ENCODE results near the gene NMRAL1. TPM values are rescaled to one million over a fixed set of nuclear protein-coding genes. Genes with fewer than 3 reads are reported as not detected.

NMRAL1 gene
- total RNA-seq, 5 donors from 2014 or later (not counting 1 experiment from before 2014, with no cell fraction given): 50.1 to 79.1 (median 62.1) TPM

DNA sequence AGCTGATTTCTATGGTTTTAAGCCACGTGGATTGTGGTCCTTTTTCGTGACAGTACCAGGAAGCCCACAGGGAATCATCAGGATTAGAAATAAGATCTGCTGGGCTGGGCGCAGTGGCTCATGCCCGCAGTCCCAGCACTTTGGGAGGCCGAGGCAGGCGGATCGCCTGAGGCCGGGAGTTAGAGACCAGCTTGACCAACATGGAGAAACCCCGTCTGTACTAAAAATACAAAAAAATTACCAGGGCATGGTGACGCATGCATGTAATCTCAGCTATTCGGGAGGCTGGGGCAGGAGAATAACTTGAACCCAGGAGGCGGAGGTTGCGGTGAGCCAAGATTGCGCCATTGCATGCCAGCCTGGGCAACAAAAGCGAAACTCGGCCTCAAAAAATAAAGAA, 6.5 kb downstream of the NMRAL1 start:
- Histone ChIP-seq H3K36me3 (ENCODE audit: control insufficient read depth in 2 of 2, extremely low read depth in 1 of 2, insufficient read depth in 1 of 2, low read length in 1 of 2) (peaks cover 13 to 39% of the 10 kb centered on the region in 2 donors), H3K4me1 (ENCODE audit: control insufficient read depth in 1 of 2, extremely low read depth in 1 of 2, insufficient read depth in 2 of 2, low read length in 2 of 2) (peaks cover 3 to 48% of the 10 kb centered on the region in 2 experiments), H3K27ac (ENCODE audit: low read length) (no peak overlapping the region), H3K4me3 (ENCODE audit: control insufficient read depth in 1 of 2, extremely low read depth in 1 of 2, low read length in 1 of 2) (no peak overlapping the region), H3K27me3 (replicated peaks in 1 of 2; ENCODE audit: control insufficient read depth in 2 of 2, extremely low read depth in 1 of 2, insufficient read depth in 2 of 2, low read length in 1 of 2) (no peaks in the 10 kb centered on the region), H3K9me3 (no peaks in the 10 kb centered on the region)
- POLR2A ChIA-PET: interaction anchor here (0.6 to 0.7 kb wide), 2 partner anchors 31 to 266 kb away, joined by 3 read pairs; partner anchors contain the start of gene ANKS3 (in 1 of the 2)
- no peak for ATAC-seq (replicated peaks in 1 of 4)
- no peak overlapping the region for H3K27ac Mint-ChIP-seq
- DNase-seq: no peak
- H3K27me3 Mint-ChIP-seq: no peaks in the 10 kb centered on the region
- no peak overlapping the region for H3K4me3 Mint-ChIP-seq
- 99% methylated on average over 16 of the region's 16 CpGs for WGBS (ENCODE audit: insufficient coverage)
- CTCF ChIA-PET: no interaction called here
- peaks cover 29% of the 10 kb centered on the region for H3K36me3 Mint-ChIP-seq
- no peaks in the 10 kb centered on the region for H3K9me3 Mint-ChIP-seq
- H3K4me1 Mint-ChIP-seq: peaks cover 19 to 28% (median 25%) of the 10 kb centered on the region in 3 donors

GRCh38 chr16:4465977-4466779, 8.2 kb downstream of the NMRAL1 start:
- H3K36me3 Mint-ChIP-seq: peaks cover 26% of the 10 kb centered on the region
- peak overlapping the region in 2 of 3 donors; percentile 38 to 47 for H3K4me3 Mint-ChIP-seq
- H3K9me3 Mint-ChIP-seq: no peaks in the 10 kb centered on the region
- peaks cover 15 to 24% (median 20%) of the 10 kb centered on the region in 3 donors for H3K4me1 Mint-ChIP-seq
- CTCF ChIA-PET: interaction anchor here in 1 of 2 donors (0.8 to 1.2 kb wide), 4 partner anchors 10 to 150 kb away, joined by 3 to 5 read pairs (median 4); partner anchors contain the start of gene HMOX2
- Histone ChIP-seq H3K4me3 (ENCODE audit: control insufficient read depth in 1 of 2, extremely low read depth in 1 of 2, low read length in 1 of 2) (no peak overlapping the region), H3K27me3 (replicated peaks in 1 of 2; ENCODE audit: control insufficient read depth in 2 of 2, extremely low read depth in 1 of 2, insufficient read depth in 2 of 2, low read length in 1 of 2) (no peaks in the 10 kb centered on the region), H3K9me3 (no peaks in the 10 kb centered on the region), H3K27ac (ENCODE audit: low read length) (peak overlapping the region; percentile 83), H3K36me3 (ENCODE audit: control insufficient read depth in 2 of 2, extremely low read depth in 1 of 2, insufficient read depth in 1 of 2, low read length in 1 of 2) (peaks cover 18 to 54% of the 10 kb centered on the region in 2 donors), H3K4me1 (ENCODE audit: control insufficient read depth in 1 of 2, extremely low read depth in 1 of 2, insufficient read depth in 2 of 2, low read length in 2 of 2) (peaks cover 3 to 48% of the 10 kb centered on the region in 2 experiments)
- peak overlapping the region; percentile 84 to 86 for H3K27ac Mint-ChIP-seq
- POLR2A ChIA-PET: interaction anchor here (0.5 to 1.0 kb wide), 3 partner anchors 39 to 770 kb away, joined by 3 to 4 read pairs (median 3); no protein-coding TSS in a partner anchor
- H3K27me3 Mint-ChIP-seq: no peaks in the 10 kb centered on the region
- peak; percentile 30 to 84 (median 59) for DNase-seq
- whole genome bisulfite sequencing (ENCODE audit: insufficient coverage): 61% methylated on average over 14 of the region's 32 CpGs
- peak; percentile 80 to 94 (median 84) for ATAC-seq (replicated peaks in 1 of 4)

DNA sequence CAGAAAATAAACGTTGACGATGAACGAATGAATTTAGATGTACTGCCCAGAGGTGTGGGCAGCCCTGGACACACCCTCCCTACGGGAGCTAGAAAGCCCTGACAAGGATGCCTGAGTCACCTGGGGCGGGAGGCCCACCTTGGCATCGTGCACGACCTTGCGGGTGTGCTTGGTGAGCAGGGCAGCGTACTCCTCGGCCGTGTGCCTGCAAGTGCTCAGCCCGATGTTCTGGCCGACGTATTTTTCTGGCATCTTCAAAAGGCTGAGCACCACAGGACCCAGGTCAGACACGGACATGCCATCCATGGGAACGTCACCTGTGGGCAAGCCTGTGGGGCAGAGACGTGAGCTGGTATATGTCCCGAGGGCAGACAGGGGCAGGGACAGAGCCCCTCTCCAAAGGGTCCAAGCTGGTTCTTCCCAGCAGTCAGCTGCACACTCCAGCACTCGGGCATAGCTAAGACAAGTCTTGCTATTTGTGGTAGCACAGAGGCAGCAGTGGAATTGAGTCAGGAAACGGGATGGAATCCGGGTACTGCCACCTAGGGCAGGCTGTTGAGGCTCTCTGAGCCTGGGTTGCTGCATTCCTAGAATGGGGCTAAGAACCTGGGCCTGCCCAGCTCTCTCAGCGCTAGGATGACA, 10.8 kb downstream of the NMRAL1 start:
- no peak for ATAC-seq (replicated peaks in 1 of 4)
- H3K9me3 Mint-ChIP-seq: no peaks in the 10 kb centered on the region
- H3K36me3 ChIP-seq (ENCODE audit: control insufficient read depth in 2 of 2, extremely low read depth in 1 of 2, insufficient read depth in 1 of 2, low read length in 1 of 2): peaks cover 18 to 48% of the 10 kb centered on the region in 2 donors
- DNase-seq: no peak
- WGBS (ENCODE audit: insufficient coverage): 94% methylated on average over 22 of the region's 22 CpGs
- POLR2A ChIA-PET: no interaction called here
- H3K27ac ChIP-seq (ENCODE audit: low read length): no peak overlapping the region
- H3K27me3 ChIP-seq (replicated peaks in 1 of 2; ENCODE audit: control insufficient read depth in 2 of 2, extremely low read depth in 1 of 2, insufficient read depth in 2 of 2, low read length in 1 of 2): no peaks in the 10 kb centered on the region
- H3K9me3 ChIP-seq: no peaks in the 10 kb centered on the region
- H3K27ac Mint-ChIP-seq: no peak overlapping the region
- no peak overlapping the region for H3K4me3 ChIP-seq (ENCODE audit: control insufficient read depth in 1 of 2, extremely low read depth in 1 of 2, low read length in 1 of 2)
- peaks cover 29 to 40% (median 35%) of the 10 kb centered on the region in 3 donors for H3K4me1 Mint-ChIP-seq
- H3K4me3 Mint-ChIP-seq: no peak overlapping the region
- no peaks in the 10 kb centered on the region for H3K27me3 Mint-ChIP-seq
- peaks cover 22% of the 10 kb centered on the region for H3K36me3 Mint-ChIP-seq
- CTCF ChIA-PET: no interaction called here
- peaks cover 3 to 61% of the 10 kb centered on the region in 2 experiments for H3K4me1 ChIP-seq (ENCODE audit: control insufficient read depth in 1 of 2, extremely low read depth in 1 of 2, insufficient read depth in 2 of 2, low read length in 2 of 2)

GRCh38 chr16:4461250-4462085, 13.0 kb downstream of the NMRAL1 start:
- no peaks in the 10 kb centered on the region for H3K9me3 Mint-ChIP-seq
- no peak overlapping the region for H3K27ac ChIP-seq (ENCODE audit: low read length)
- H3K27ac Mint-ChIP-seq: peak overlapping the region; percentile 34 to 72
- H3K27me3 ChIP-seq (replicated peaks in 1 of 2; ENCODE audit: control insufficient read depth in 2 of 2, extremely low read depth in 1 of 2, insufficient read depth in 2 of 2, low read length in 1 of 2): no peaks in the 10 kb centered on the region
- H3K4me3 Mint-ChIP-seq: no peak overlapping the region
- no peaks in the 10 kb centered on the region for H3K9me3 ChIP-seq
- H3K36me3 Mint-ChIP-seq: peaks cover 20% of the 10 kb centered on the region
- WGBS (ENCODE audit: insufficient coverage): 94% methylated on average over 24 of the region's 27 CpGs
- DNase-seq: no peak
- CTCF ChIA-PET: no interaction called here
- peaks cover 24 to 35% (median 30%) of the 10 kb centered on the region in 3 donors for H3K4me1 Mint-ChIP-seq
- ATAC-seq (replicated peaks in 1 of 4): no peak
- peaks cover 14 to 44% of the 10 kb centered on the region in 2 donors for H3K36me3 ChIP-seq (ENCODE audit: control insufficient read depth in 2 of 2, extremely low read depth in 1 of 2, insufficient read depth in 1 of 2, low read length in 1 of 2)
- H3K4me1 ChIP-seq (ENCODE audit: control insufficient read depth in 1 of 2, extremely low read depth in 1 of 2, insufficient read depth in 2 of 2, low read length in 2 of 2): peaks cover 3 to 46% of the 10 kb centered on the region in 2 experiments
- no peaks in the 10 kb centered on the region for H3K27me3 Mint-ChIP-seq
- no peak overlapping the region for H3K4me3 ChIP-seq (ENCODE audit: control insufficient read depth in 1 of 2, extremely low read depth in 1 of 2, low read length in 1 of 2)
- POLR2A ChIA-PET: no interaction called here

GRCh38 chr16:4460936-4461249, 13.5 kb downstream of the NMRAL1 start:
- peaks cover 19 to 30% (median 25%) of the 10 kb centered on the region in 3 donors for H3K4me1 Mint-ChIP-seq
- H3K4me1 ChIP-seq (ENCODE audit: control insufficient read depth in 1 of 2, extremely low read depth in 1 of 2, insufficient read depth in 2 of 2, low read length in 2 of 2): peaks cover 0 to 40% of the 10 kb centered on the region in 2 experiments
- peaks cover 12 to 49% of the 10 kb centered on the region in 2 donors for H3K36me3 ChIP-seq (ENCODE audit: control insufficient read depth in 2 of 2, extremely low read depth in 1 of 2, insufficient read depth in 1 of 2, low read length in 1 of 2)
- no peaks in the 10 kb centered on the region for H3K9me3 Mint-ChIP-seq
- no peak overlapping the region for H3K4me3 Mint-ChIP-seq
- H3K27ac Mint-ChIP-seq: peak overlapping the region; percentile 34 to 72
- ATAC-seq (replicated peaks in 1 of 4) (no peak), DNase-seq (no peak)
- H3K27me3 ChIP-seq (replicated peaks in 1 of 2; ENCODE audit: control insufficient read depth in 2 of 2, extremely low read depth in 1 of 2, insufficient read depth in 2 of 2, low read length in 1 of 2): no peaks in the 10 kb centered on the region
- H3K36me3 Mint-ChIP-seq: peaks cover 17% of the 10 kb centered on the region
- no peak overlapping the region for H3K4me3 ChIP-seq (ENCODE audit: control insufficient read depth in 1 of 2, extremely low read depth in 1 of 2, low read length in 1 of 2)
- H3K9me3 ChIP-seq: no peaks in the 10 kb centered on the region
- CTCF ChIA-PET: interaction anchor here in 1 of 2 donors (0.7 kb wide), 1 partner anchor 28 kb away, joined by 7 read pairs; no protein-coding TSS in a partner anchor
- POLR2A ChIA-PET: interaction anchor here in 1 of 2 donors (0.6 kb wide), 1 partner anchor 63 kb away, joined by 10 read pairs; no protein-coding TSS in a partner anchor
- H3K27me3 Mint-ChIP-seq: no peaks in the 10 kb centered on the region
- H3K27ac ChIP-seq (ENCODE audit: low read length): no peak overlapping the region
- 83% methylated on average over 1 of the region's 5 CpGs for WGBS (ENCODE audit: insufficient coverage)

DNA sequence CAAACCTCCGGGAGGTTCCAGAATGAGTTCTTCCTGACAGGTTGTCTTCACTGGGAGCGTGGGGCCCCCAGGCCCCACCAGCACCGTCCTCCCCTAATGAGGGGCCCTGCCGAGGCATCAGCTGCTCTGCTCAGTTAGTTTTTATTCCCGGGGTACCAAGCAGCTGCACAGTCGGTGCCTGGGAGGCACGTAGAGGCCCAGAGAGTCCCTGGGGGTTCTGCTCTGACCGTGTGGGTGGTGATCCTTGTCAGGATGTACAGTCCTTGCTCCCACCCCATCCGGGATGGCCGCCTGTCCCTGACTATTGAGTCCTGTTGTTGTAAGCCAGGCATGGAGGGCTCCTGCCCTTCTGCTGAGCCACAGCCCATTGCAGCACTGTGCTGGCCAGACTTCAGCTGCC, 18.5 kb downstream of the NMRAL1 start:
- no peak overlapping the region for H3K4me3 ChIP-seq (ENCODE audit: control insufficient read depth in 1 of 2, extremely low read depth in 1 of 2, low read length in 1 of 2)
- H3K27ac ChIP-seq (ENCODE audit: low read length): no peak overlapping the region
- peak overlapping the region in 1 of 2 donors; percentile 55 for H3K27ac Mint-ChIP-seq
- H3K9me3 Mint-ChIP-seq: no peaks in the 10 kb centered on the region
- H3K36me3 ChIP-seq (ENCODE audit: control insufficient read depth in 2 of 2, extremely low read depth in 1 of 2, insufficient read depth in 1 of 2, low read length in 1 of 2): peaks cover 22 to 56% of the 10 kb centered on the region in 2 donors
- ChIA-PET POLR2A (no interaction called here), CTCF (no interaction called here)
- H3K4me3 Mint-ChIP-seq: no peak overlapping the region
- peaks cover 13 to 18% (median 14%) of the 10 kb centered on the region in 3 donors for H3K4me1 Mint-ChIP-seq
- ATAC-seq (replicated peaks in 1 of 4) (no peak), DNase-seq (no peak)
- H3K36me3 Mint-ChIP-seq: peaks cover 21% of the 10 kb centered on the region
- H3K9me3 ChIP-seq: no peaks in the 10 kb centered on the region
- H3K27me3 Mint-ChIP-seq: no peaks in the 10 kb centered on the region
- no peaks in the 10 kb centered on the region for H3K27me3 ChIP-seq (replicated peaks in 1 of 2; ENCODE audit: control insufficient read depth in 2 of 2, extremely low read depth in 1 of 2, insufficient read depth in 2 of 2, low read length in 1 of 2)
- peaks cover 0 to 17% of the 10 kb centered on the region in 2 experiments for H3K4me1 ChIP-seq (ENCODE audit: control insufficient read depth in 1 of 2, extremely low read depth in 1 of 2, insufficient read depth in 2 of 2, low read length in 2 of 2)
- WGBS (ENCODE audit: insufficient coverage): 83% methylated on average over 10 of the region's 10 CpGs

Measured in T-cell (primary cell).